HG02943 (cell line): ENCODE measurements around the gene TSSC4.

ENCODE experiments used
- ATAC-seq: cut with Tn5 transposase; IDR thresholded peaks from one replicate; pipeline ENCODE4 v1.9.1; 2021; ENCODE audit warnings: mild to moderate bottlenecking, low read depth, moderate library complexity; ENCODE audit not compliant: unreplicated experiment

Gene TSSC4

GRCh38 chr11:2444821-2445745 lies 44.5 kb downstream of the TSSC4 start, which contains the start of gene KCNQ1:
Gene KCNQ1, plus strand, starts transcription at chr11:2445008. Its CDS starts 91 bp downstream, at chr11:2445099.
- no peak for ATAC-seq

DNA sequence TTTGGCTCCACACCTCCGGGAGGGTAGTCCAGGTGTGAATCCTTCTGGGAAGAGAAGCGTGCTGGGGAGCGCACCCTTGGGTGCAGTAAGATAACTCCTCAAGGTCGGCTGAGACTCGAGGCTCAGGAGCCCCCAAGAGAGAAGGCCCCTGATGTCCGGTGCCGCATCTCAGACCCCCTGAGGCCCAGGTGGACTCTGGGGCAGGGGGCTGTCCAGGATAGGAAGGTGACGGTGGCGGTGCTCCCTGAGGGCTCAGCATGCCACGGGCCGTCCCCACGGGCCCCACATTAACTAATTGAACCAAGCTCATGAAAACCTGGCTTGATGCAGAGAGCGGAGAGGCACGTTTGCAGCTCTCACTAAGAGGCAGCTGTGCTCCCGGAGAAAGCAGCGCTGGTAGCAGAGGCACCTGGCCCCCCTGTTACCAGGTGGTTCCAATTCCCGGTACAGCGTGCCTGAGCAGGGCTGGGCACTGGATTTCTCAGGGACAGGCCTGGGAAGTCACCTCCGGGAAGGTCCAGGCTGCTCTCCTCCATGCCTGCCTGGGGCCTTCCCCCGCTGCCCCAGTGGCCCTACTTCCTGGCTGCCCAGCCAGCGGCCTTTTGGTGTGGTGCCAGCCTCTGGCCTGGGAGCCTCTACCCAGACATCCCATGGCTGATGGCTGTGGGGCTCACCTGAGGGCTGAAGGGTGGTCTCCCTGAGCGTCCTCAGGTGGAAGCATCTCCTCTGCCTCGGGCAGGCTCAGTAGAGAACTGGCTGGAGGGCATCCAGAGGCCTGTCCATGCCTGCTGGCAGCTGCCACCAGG lies 45.4 kb downstream of the TSSC4 start:
- ATAC-seq = no peak

- no peak for ATAC-seq
Observed at GRCh38 chr11:2446590-2447252, 46.2 kb downstream of the TSSC4 start.

DNA sequence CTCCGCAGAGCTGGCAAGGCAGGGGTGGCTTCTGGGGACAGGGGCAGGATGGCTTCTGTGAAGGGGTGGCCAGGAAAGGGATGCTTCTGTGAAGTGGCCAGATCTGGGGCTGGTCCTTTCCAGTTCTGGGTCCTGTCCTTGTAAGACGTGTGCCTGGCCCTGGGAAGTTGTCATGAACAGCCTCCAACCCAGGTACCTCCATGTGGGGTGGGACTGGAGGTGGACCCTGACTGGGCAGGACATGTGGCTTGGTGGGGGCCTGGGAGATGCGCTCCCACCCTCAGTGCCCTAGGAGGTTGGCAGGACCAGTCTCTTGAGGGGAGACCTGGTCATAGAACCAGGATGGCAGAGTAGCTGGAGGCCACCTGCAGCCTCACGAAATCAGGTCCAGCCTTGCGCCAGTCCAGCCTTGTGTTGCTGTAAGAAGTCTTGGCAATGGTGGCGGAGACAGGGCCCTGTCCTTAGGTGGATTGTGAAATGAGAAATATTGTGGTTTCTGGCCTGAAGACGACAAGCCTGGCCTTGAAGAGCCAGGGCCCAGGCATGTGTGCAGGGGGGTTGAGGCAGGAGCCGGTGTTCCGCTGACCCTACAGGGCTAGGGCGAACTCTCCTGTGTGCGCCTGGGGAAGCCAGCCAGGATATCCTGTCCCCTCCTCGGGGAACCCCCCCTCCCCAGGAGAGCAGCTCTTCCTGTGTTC lies 46.9 kb downstream of the TSSC4 start:
- ATAC-seq = no peak

DNA sequence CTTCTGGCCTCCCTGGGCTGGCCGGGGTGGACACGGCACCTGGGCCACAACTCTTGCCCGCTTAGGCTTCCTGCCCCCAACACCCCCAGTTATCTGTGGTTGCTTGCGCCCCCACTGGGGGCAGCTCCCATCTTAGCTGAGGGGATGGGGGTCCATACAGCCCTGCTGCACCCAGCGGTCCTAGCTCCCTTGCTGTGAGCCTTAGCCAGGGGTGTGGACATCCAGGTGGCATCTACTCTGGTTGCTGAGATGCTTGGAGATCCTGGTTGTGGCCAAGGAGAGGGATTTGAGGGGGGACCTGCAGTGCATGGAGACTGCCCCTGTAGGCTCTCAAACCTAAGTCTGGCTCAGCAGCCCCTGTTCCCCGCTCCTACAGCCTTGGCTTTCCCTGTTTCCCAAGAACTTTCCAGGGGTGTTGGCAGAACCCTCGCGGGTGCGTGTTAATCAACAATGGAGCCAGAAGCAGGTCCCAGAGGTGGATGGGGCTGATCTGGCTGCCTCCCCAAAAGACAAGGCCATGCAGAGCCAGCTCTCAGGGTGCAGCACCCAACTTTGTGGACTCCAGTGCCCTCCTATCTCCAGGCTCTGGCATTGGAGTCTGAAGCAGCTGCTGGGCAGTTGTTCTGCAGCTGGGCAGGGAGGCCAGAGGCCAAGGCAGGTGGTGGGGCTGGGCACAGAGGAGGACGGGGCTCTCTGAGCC lies 47.6 kb downstream of the TSSC4 start:
- ATAC-seq = no peak

DNA sequence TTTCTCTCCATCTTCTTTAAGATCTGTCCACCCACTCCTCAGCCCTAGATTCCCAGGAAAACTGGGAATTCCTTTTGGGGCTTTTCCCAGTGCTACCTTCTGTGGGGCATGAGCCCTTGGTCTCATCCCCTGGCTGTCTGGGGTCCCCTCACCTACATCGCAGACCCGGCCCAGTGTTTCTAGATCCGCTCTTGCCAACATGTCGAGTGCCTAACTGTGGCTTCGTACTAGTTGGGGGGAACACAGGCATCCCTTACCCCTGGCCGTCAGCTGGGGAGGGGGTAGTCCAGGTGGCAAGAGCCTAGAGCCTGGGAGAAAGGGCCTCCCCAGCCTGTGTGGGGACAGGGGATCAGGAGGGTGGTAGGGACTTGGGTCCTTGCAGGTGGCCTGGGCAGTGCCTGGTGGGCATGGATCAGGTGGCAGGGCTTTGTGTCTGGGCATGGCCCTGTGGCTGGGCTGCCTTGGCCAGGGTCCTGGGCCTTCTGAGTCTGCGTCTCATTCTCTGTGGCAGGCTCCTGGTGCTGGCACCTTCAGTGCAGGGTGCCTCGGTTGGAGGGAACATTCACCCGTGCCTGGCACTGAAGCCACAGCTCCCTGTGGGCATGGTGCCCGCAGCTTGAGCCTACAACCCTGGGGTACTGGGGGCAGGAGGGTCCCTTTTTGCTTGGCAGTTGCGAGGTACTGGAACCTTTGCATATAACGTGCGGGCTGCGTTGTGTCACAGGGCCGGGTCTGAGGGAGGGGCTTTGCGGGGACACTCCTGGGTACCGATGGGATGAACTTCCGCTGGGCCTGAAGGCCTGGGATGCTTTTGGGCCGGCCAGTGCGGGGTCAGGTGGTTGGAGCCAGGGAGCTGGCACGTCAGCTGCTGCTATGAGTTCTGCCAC lies 48.4 kb downstream of the TSSC4 start:
- ATAC-seq = no peak

DNA sequence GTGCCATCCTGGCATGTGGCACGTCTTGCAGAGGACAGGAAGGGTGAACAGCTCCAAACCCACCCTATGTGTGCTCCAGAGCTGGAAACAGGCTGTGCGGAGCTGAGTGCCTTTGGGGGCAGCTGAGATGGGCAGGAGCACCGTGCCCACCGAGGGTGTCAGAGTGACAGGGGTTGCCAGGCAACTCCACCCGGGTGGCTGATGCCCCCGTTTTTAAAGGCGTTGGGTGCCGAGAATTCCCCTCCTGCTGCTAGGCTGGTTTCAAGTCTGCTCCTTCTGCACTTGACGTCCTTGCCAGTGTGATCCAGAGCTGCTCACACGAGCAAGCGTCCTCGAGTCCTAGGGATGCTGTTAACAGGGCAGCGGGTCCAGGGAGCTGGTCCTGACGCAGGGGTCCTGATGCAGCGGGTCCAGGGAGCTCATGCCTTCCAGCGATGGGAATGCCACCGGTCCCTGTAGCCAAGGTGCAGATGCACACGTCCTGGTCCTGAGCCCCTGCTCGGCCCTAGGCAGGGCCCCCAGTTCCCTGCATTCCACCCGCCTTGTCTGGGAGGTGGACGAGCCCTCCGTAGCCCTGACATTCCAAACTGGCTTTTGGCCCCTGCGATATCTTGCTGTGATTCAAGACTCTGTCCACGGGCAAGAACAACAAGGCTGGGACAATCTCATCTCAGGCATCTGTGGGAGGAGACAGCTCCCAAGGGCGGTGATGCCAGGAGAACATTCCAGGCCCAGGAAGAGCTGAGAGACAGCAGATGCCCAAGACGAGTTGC lies 49.2 kb downstream of the TSSC4 start:
- ATAC-seq = no peak

DNA sequence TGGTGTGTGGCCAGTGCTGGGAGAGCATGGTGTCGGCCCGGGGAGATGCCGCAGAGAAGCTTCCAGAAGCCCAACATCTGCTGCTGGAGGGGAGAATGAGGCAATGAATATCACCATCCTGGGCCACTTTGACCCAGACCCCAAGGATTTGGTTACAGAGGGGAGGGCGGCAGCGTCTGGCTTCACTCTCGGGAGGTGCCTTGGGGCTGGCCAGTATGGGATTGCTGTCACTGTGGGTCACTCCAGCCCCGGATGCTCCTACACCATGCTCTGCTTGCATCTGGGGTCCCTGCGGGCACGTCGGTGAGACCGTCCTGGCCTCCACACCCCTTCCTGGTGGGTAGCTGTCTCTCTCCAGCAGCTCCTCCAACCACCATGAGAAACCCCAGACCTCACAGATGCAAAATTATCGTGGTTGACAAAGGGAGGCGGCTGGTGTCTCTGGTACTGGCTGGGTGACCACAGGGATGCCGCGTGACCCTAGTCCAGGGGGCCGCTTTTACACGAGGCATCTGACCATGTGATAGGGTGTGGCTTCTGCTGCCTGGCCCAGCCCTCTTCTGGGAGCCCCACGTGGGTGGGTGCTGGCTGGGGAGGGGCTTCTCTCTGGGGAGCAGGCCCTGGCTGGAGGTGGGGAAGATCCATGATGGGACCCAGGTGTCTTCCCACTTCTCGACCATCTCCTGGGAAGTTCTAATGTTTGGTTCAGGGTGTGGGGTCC lies 49.9 kb downstream of the TSSC4 start:
- ATAC-seq = no peak

DNA sequence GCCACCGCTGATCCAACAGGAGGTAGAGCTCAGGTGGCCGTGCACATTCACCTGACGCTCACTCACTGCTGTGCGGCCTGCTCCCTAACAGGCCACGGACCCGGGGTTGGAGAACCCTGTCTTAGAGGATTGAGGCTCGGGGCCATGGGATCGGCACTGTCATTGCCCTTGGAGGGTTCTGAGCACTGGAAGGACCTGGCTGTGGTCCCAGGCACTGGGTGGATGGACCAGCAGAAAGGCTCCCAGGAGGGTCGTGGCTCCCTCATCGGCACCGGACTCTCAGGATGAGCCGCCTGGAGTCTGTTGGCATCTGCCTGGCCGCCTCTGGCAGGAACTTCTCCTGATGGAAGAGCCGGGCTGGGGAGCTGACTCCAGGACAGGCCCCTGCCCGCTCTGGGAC lies 50.8 kb downstream of the TSSC4 start:
- ATAC-seq = no peak

- ATAC-seq = no peak
Observed at GRCh38 chr11:2451916-2452315, 51.4 kb downstream of the TSSC4 start.

- no peak for ATAC-seq
Observed at GRCh38 chr11:2452321-2453012, 51.9 kb downstream of the TSSC4 start.

DNA sequence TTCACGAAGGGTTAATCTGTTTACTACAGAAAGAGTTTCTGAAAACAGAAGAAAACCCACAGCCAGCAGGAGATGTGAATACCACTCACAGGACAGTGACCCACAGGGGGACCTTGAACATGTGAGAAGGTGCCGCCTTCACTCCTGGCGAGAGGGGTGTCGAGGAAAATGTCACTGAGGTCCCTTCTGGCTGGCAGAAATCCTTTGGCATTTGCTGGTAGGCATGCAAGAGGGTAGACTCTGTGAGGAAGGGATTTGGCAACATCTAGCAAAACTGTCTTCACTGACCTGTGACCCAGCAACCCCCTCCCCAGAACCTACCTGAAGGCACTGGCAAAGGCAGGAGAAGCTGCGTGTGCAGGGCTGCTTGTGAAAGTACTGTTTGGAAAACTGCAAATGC lies 52.9 kb downstream of the TSSC4 start:
- no peak for ATAC-seq
